GM19468 (cell line): ENCODE measurements around the gene PLEKHN1.

Experiments
- ATAC-seq: cut with Tn5 transposase; IDR thresholded peaks from one replicate; pipeline ENCODE4 v1.9.1; 2021; ENCODE audit warnings: mild to moderate bottlenecking, moderate library complexity, moderate number of reproducible peaks; ENCODE audit not compliant: unreplicated experiment; ENCODE audit errors: extremely low read depth

The PLEKHN1 gene

GRCh38 chr1:928825-929661 lies 37.2 kb upstream of the PLEKHN1 start:
- ATAC-seq = no peak

GRCh38 chr1:929712-930632 lies 36.3 kb upstream of the PLEKHN1 start:
- no peak for ATAC-seq

DNA sequence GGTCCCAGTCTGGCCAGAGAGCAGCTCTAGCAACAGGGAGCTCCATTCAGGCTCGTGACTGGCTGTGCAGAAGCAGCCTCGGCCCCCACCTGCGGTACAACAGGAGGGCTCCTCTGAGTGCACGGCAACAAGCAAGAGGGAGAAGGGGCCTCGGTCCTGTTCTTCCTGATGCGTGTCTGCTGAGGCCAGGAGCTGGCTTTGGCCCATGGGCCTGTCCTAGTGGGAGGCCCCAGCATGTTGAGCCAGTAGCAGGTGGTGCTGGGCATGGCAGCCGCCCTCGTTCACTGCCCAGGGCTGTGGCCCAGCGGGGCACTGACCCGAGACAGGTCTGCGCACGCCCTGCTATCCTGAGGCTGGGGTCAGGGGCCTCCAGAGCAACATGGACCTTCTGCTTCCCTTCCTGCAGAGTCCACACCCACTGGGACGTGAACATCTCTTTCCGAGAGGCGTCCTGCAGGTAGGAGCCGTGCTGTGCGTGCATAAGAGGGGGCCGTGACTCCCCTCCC lies 35.6 kb upstream of the PLEKHN1 start:
- no peak for ATAC-seq

GRCh38 chr1:931380-932172 lies 34.7 kb upstream of the PLEKHN1 start:
- ATAC-seq = no peak

GRCh38 chr1:932173-932510 lies 34.1 kb upstream of the PLEKHN1 start:
- ATAC-seq = no peak

DNA sequence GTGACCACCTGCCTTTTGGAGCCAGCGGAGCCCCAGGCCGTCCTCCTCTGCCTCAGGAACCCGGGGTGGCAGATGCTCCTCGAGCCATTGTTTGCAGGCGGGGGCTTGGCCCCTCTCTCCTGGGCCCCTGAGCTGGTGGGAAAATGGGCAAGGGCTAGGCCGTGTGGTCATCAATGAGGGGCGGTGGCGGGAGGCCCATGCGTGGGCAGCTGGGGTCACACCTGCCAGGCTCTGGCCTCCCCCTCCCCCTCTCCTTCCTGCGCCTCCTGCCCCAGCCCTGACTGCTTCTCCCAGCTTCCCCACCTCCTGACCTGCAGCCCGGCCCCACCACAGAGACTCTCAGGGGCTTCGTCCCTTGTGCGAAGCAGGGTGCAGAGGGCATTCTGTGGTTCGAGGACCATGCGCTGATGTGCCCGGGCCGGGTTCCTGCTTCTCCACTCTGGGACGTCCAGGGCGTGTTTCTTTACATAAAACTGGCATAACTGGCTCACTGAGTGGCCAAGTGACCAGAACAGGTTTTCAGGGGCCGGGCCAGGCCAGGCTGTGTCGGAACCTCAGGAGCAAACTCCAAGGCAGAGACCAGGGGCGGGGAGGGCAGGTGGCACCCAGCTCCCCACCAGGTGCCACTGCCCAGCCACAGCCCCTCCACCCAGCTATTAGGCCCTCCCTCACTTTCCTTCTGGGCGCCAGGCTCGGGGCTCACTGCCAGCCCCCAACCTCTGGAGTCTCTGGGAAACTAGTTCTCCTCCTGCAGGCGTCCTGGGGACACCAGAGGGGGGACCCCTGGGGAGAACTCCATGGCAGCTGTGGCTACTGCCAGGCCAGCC lies 33.3 kb upstream of the PLEKHN1 start:
- ATAC-seq = no peak

- ATAC-seq = no peak
Observed at GRCh38 chr1:933603-933940, 32.7 kb upstream of the PLEKHN1 start.

DNA sequence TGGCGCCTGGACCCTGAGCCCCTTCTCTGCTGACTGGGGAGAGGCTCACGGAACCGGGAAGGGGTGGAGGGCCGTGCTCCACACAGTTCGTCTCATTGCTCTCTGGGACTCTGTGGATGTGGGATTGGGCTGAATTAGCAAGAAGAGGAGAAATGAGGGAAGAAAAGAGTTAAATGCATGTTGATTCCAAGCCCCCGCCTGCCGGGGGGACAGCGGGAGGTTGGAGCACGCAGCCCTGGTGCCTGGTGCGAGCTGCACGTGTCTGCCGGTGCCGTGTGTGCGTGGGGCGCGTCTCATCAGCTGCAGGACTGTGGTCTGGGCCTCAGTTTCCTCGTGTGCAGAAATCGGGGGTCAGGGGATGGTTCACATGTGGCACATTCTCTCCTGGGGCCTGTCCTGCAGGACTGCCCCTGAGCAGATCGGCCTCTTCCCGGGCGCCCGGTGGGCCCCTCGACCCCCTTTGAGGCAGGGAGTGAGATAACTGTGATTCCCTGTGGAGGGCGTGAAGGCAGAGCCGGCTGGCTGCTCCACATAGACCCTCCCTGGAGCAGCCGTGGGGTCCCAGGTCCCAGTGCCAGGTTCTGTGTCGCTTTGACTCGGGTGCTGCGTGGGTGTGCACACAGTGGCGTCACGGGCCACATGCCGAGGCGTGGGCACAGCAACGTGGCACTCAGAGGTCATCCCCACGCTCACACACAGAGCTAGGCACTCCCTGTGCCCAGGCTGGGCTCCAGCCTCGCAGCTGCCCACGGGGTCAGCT lies 31.1 kb upstream of the PLEKHN1 start:
- ATAC-seq = no peak

GRCh38 chr1:935751-936231 lies 30.5 kb upstream of the PLEKHN1 start:
- ATAC-seq = no peak

- ATAC-seq = no peak
Observed at GRCh38 chr1:936348-937264, 29.7 kb upstream of the PLEKHN1 start.

GRCh38 chr1:937521-937920 lies 28.8 kb upstream of the PLEKHN1 start:
- ATAC-seq = no peak

DNA sequence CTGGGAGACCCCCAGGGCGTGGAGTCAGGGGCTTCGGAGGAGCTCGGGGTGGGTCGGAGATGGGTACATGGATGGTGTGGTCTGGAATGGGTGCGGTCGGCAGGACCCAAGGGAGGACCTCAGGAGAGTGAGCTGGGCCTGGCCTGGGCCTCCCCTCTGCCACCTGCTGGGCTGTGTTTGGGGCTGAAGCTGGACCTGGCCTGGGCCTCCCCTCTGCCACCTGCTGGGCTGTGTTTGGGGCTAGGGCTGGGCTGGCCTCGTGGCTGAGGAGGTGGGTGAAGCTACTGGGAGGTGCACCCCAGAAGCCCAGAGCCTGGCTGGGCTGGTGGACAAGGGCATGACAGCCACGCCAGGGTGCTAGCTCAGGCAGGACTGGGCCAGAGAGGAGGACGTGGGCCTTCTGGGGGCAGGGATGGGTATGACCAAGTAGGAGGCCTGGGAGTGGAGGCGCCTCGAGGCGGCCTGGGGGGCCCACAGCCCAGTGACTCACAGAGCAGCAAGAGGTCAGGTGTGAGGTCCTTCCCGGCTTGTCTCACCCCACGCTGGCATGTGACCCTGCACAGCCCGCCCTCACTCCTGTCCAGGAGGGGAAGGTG lies 28.1 kb upstream of the PLEKHN1 start:
- no peak for ATAC-seq

DNA sequence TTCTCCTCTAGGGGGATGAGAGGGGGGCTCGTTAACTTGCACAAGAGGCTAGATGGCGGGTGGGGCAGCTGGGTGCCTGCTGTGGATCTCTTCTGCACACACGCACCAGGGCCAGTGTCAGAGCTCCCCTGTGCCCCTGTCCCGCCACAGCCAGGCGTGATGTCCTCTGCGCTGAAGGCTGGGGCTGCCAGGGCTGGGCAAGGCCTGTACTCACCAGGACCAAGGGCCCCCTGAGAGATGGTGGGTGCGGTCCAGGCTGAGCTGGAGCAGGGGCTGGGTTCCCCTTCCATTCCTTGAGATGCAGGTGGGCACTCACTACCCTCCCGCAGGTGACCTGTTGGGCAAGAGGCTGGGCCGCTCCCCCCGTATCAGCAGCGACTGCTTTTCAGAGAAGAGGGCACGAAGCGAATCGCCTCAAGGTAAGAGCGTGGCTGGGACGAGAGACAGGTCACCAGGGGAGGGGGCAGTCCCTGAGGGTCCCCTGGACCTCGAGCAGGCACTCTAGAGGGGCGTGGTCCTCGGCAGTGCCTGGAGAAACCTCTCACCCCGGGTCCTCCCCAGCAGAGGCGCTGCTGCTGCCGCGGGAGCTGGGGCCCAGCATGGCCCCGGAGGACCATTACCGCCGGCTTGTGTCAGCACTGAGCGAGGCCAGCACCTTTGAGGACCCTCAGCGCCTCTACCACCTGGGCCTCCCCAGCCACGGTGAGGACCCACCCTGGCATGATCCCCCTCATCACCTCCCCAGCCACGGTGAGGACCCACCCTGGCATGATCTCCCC lies 27.4 kb upstream of the PLEKHN1 start:
- ATAC-seq = no peak

- no peak for ATAC-seq
Observed at GRCh38 chr1:939511-940106, 26.7 kb upstream of the PLEKHN1 start.

GRCh38 chr1:940107-941014 lies 25.9 kb upstream of the PLEKHN1 start:
- ATAC-seq = no peak
